Erythroblast (primary cell): ENCODE data around the gene TBX19.
A peak's percentile ranks its signal among the peaks of the same experiment; 100 is the strongest.

ENCODE experiments used
- DNase-seq, 2 experiments: peaks; one replicate each; lab custom pipeline; 2025; lab: John Stamatoyannopoulos, UW
- GATA1 ChIP-seq: IDR thresholded peaks from 2 replicates; pipeline ENCODE4 v1.6.1; 2011; ENCODE audit warnings: low read depth, mild to moderate bottlenecking, control low read depth, low read length, moderate library complexity
- POLR2A ChIP-seq: IDR thresholded peaks from 2 replicates; pipeline ENCODE4 v1.6.1; 2011; ENCODE audit warnings: mild to moderate bottlenecking, low read length

The TBX19 gene

DNA sequence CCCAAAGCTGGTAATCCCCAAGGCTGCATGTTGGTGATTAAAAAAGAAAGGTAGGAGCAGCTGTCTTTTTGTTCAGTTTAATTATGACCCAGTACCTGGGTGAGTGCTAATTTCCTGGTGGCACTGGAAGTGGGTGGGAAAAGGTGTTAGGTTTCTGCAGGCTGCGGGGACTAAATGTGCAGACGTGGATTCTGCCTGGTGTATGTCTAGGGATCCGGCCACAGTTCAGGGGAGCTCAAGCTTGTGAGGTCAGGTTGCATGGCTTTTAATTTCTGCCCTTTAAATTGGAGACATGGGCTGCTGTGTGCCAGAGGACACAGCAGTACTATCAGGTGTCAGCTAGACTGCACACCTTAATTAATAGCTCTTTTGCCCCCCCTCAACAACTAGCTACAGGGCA lies 20.3 kb upstream of the TBX19 start:
- TF ChIP-seq POLR2A (no peak), GATA1 (no peak)
- no peak for DNase-seq

DNA sequence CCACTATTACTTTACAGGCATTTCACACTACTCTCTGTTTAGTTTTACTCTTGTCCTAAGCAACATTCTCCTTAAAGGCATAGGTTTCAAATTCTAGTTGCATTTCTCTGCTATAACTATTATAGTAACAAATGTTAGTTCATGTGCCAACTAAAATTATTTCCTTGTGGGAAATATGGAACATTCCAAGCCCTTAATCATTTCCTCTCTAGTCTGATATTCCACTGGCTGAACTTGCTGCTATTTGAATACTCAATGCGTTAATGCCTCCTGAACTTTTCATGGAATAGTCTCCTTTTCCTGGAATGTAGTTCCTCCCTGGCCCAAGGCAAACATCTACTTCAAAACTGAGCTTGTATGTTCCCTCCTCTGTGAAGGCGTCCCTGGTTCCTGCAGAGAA lies 19.3 kb upstream of the TBX19 start:
- DNase-seq: no peak
- TF ChIP-seq GATA1 (no peak), POLR2A (no peak)

DNA sequence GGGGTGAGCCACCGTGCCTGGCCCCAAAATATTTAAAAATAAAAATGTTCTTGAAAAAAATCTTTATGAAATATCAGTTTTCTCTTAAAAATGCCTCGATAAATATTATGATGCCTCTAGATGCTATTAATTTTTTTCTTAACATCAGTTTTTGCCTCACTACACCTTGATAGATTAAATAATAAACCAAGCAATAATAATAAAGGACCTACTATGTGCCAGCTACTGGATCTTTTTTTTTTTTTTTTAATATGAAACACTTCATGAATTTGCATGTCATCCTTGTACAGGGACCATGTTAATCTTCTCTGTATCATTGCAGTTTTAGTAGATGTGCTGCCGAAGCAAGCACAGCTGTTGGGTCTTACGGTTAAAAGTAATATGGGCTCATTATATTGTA lies 17.5 kb upstream of the TBX19 start:
- no peak for DNase-seq
- TF ChIP-seq POLR2A (no peak), GATA1 (no peak)

DNA sequence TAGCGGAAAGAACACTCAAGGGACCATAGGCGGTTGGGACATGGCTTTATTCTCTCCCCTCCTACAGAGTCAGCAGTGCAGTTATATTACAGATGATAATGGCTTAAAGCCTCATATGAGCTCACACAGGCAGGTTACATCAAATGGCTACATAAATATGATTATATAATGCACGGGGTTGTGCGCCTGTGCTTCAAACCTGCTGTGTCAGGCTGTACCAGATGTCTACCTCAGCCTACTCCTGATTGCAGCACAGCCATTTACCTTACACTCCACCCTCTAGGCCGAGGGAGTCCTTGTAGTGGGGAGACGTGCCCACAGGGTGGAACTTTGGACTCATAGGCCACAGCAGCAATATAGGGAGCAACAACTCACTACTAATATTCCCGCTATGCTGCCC lies 16.4 kb upstream of the TBX19 start:
- TF ChIP-seq POLR2A (no peak), GATA1 (no peak)
- no peak for DNase-seq

DNA sequence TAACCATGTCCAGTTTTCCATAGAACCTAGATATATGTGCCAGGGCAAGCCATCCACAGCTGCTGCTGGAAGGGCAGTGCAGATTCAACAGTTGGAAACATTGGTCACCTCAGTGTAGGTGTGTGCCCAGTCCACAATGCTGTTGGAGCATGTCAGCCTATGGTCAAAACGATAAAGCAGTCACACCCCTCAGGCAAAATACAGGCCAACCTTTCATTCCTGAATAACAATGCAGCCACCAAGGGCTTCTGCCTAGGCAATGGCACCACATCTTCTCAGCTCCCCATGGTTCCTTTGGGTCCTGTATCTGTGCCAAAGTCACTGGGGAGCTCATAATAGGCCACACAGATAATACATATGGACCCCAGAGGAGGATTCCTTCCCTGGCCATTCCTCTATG lies 15.1 kb upstream of the TBX19 start:
- DNase-seq: no peak
- TF ChIP-seq POLR2A (no peak), GATA1 (no peak)

DNA sequence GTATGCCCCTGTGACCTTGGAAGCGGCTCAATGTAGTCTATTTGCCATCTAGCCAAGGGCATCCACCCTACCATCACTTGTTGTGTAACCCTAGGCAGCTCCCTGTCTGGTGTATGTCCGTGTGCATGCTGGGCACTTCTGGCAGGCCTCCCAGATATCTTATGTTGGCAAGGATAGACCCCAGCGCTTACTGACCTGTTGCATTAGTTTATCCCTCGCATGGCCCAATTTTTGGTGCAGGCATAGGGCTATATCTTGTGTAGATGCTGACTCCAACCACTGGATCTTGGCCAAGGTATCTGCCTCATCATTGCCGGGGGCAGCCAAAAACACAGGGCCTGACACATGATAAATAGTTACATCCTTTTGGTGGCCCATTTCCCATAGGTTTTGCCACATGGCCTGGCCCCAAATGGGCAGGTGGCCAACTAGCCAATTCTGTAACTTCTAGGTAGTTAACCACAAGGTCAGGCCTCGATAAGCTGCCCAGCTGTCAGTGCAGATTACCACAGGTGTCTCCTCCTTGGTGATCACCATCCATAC lies 14.0 kb upstream of the TBX19 start:
- no peak for TF ChIP-seq GATA1
- TF ChIP-seq POLR2A: no peak
- peak in 1 of 2 experiments; percentile 13 for DNase-seq

DNA sequence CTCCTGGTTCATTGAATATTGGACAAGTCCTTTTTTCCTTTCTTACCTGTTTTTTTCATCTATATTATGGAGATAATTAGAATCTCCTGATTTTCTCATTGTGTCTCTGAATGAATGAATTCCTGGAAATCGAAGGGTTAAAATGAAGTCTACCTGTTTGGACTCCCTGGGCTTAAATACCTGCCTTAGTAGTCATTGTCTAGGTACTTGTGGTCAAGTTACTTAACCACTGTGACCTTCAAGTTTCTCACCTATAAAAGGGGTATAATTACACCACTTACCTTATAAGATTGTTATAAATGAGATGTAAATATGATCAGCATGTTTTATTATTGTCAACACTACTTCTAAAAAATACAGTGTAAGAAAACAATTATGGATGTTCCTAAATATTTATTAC lies 9.0 kb upstream of the TBX19 start:
- no peak for DNase-seq
- TF ChIP-seq POLR2A (no peak), GATA1 (no peak)

DNA sequence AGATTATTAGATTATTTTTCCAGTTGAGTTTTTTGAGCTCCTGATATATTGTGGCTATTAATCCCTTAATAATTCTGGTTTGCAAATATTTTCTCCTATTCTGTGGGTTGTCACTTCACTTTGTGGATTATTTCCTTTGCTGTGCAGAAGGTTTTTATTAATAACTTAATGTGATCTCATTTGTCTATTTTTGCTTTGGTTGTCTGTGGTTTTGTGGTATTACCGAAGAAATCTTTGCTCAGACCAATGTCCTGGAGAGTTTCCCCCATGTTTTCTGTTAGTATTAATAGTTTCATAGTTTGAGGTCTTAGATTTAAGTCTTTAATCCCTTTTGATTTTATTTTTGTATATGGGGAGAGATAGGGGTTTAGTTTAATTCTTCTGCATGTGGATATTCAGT lies 7.1 kb upstream of the TBX19 start:
- DNase-seq: no peak

DNA sequence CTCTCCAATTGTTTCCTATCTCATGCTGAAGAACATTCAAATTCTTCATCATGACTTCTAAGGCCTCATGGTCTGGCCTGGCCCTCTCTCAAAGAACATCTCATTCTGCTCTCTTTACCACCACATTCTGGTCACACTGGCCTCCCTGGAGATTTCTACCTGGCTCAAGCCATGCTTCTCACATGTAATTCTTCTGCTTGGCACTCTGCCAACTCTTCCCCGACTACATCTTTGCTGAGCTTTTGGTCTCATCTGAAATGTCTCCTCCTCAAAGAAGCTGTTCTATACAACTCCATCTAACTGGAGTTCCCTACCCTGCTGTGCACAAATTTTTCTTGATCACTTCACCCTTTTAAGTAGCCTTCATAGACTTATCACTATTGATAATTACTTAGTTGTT lies 1.4 kb upstream of the TBX19 start:
- peak in 1 of 2 experiments; percentile 21 for DNase-seq
- no peak for TF ChIP-seq GATA1
- no peak for TF ChIP-seq POLR2A

More for the DNA sequence above, 7.1 kb upstream of the TBX19 start:
- TF ChIP-seq GATA1 (no peak), POLR2A (no peak)

DNA sequence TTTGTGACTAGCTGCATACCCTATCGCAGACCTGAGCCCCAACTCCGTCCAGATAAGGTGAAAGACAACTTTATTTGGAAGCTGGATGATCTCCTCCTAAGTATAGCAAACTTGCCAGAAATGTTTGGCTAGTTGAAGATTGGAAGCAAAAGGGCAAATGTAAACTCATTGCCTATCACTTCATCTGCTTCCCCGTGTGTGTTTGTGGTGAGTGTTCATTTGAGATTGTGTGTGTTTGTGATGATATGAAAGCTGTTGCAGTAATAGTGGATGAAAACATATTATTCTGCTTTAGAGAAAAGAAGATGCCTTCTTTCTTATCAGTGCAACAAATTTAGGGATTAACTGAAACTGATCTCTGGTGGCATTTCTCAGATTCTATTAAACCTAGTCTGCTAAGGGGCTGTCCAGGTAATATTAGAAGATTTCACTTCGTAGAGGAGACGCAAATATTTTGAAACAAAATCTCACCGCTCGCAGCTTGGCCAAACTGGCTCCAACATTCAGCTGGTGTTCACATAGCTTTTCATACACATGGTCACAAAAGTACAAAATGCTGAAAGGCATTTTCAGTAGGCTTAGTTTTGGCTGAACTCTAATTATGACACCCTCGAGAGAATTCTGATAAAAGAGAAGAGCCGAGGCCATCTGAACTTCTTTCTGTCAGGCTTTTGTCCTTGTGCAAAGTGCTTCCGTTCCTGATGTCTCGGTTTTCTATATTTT lies 1.1 kb downstream of the TBX19 start:
- TF ChIP-seq POLR2A (no peak), GATA1 (no peak)
- DNase-seq: peak; percentile 14 to 70

DNA sequence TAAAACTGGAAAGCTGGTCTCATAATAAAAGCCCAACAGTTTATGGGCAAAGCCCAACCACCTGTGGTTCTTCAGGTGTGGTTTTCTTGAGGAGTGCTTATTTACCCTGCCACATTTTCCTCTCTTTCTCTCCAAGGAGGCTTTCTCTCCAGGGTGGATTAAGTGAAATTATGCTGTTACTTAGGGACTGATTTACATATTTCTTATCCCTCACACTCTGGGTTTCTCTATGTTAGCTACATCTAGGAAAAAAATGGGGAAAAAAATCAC lies 4.8 kb downstream of the TBX19 start:
- no peak for DNase-seq
- TF ChIP-seq GATA1 (no peak), POLR2A (no peak)

DNA sequence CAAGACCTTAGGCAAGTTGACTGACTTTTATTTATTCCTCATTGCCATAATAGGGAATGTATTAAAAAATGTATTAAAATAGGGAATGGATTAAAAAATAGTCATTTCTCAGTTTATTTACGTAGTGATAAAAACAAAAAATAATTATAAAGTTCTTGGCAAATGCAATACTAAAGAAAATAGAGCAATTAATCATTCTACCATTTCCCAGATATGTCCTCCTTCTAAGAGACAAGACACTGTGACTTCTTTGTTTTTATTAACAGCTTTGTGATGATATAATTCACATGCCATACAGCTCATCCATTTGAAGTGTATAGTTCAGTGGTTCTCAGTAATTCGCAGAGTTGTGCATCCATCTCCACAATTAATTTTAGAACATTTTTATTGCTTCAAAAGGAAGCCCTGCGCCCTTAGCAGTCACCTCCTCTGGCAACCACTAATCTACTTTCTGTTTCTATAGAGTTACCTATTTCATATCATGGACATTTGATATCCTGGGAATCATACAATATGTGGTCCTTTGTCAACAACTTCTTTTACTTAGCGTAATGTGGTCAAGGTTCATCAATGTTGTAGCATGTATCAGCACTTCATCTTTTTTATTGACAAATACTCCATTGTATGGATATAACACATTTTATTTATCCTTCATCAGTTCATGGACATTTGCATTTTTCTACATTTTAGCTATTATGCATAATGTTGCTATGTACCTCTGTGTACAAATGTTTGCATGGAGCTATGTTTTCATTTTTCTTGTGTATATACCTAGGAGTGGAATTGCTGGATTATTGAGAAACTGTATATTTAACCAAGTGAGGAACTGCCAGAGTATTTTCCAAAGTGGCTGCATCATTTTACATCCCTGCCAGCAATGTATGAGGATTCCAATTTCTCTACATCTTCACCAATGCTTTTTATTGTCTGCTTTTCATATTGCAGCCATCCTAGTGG lies 5.6 kb downstream of the TBX19 start:
- no peak for TF ChIP-seq GATA1
- no peak for TF ChIP-seq POLR2A
- no peak for DNase-seq

DNA sequence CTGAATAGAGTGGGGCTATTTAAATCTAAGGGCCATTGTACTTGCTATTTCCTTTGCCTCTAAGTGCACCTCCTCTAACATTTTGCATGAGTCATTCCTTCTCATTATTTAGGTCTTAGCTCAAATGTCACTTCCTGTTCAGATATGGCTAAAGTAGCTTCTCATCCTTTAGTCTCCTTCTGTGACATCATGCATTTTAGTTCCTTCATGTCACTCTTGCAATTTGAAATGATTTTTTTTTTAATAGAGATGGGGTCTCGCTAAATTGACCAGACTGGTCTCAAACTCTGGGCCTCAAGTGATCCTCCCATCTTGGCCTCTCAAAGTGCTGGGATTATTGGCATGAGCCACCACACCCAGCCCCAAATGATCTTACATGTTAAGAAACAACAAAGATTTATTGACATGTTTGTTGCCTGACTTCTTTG lies 6.6 kb downstream of the TBX19 start:
- TF ChIP-seq POLR2A (no peak), GATA1 (no peak)
- DNase-seq: peak in 1 of 2 experiments; percentile 11
